A673 (cell line): ENCODE measurements around the gene ZNF672. TPM values are rescaled to one million over a fixed set of nuclear protein-coding genes. Genes with fewer than 3 reads are reported as not detected.
A peak's percentile ranks its signal among the peaks of the same experiment; 100 is the strongest.

Experiments used
- BruUV-seq: library from RNA; stranded (reverse); fragments of 400-500 nt; replicated peaks from 2 replicates; lab custom pipeline; 2021; lab: Mats Ljungman, UMichigan
- CTCF ChIA-PET: fragments of 300-600 bp; sonication (Branson Sonifier 250); formaldehyde crosslinking; loops from one replicate; lab custom pipeline; 2022; ENCODE audit warnings: antibody characterized with exemption; lab: Charles Lee
- POLR2A ChIA-PET: fragments of 300-600 bp; sonication (Branson Sonifier 250); formaldehyde crosslinking; loops from one replicate; lab custom pipeline; 2022; ENCODE audit warnings: antibody characterized with exemption; ENCODE audit not compliant: low non-redundant PET; lab: Charles Lee
- DNase-seq: peaks from one replicate; pipeline ENCODE4 v3.0.0-alpha.2; 2015; ENCODE audit warnings: low spot score
- H3K27ac ChIP-seq: fragments of 200-600 bp; sonication (generic); 2 replicates; pipeline ENCODE4 v1.5.1; 2016; ENCODE audit warnings: mixed run types, low read depth, mild to moderate bottlenecking, mixed read lengths, antibody characterized with exemption, low read length; ENCODE audit not compliant: poor library complexity, severe bottlenecking
- H3K27me3 ChIP-seq: fragments of 200-600 bp; sonication (generic); replicated peaks from 2 replicates; pipeline ENCODE4 v1.6.1; 2017; ENCODE audit warnings: mixed run types, low read depth, mild to moderate bottlenecking, mixed read lengths, antibody characterized with exemption, low read length; ENCODE audit not compliant: insufficient read depth, poor library complexity
- H3K36me3 ChIP-seq: fragments of 200-600 bp; sonication (generic); 2 replicates; pipeline ENCODE4 v1.6.1; 2016; ENCODE audit warnings: mixed run types, mild to moderate bottlenecking, mixed read lengths, antibody characterized with exemption, low read length; ENCODE audit not compliant: insufficient read depth, poor library complexity, severe bottlenecking
- H3K4me1 ChIP-seq: fragments of 200-600 bp; sonication (generic); 2 replicates; pipeline ENCODE4 v1.6.1; 2017; ENCODE audit warnings: mixed run types, mild to moderate bottlenecking, mixed read lengths, antibody characterized with exemption, low read length; ENCODE audit not compliant: insufficient read depth, poor library complexity, severe bottlenecking
- H3K4me3 ChIP-seq: fragments of 200-600 bp; sonication (generic); 2 replicates; pipeline ENCODE4 v1.5.1; 2016; ENCODE audit warnings: low read depth, mixed run types, mild to moderate bottlenecking, mixed read lengths, low read length; ENCODE audit not compliant: poor library complexity, severe bottlenecking
- H3K9me3 ChIP-seq: fragments of 200-600 bp; sonication (generic); 2 replicates; pipeline ENCODE4 v1.6.1; 2016; ENCODE audit warnings: mixed run types, low read depth, mild to moderate bottlenecking, mixed read lengths, antibody characterized with exemption, low read length; ENCODE audit not compliant: poor library complexity, severe bottlenecking
- EZH2 ChIP-seq: fragments of 200-600 bp; sonication (generic); IDR thresholded peaks from 2 replicates; pipeline ENCODE4 v1.6.1; 2017; ENCODE audit warnings: borderline replicate concordance, low read depth, mild to moderate bottlenecking, mixed read lengths, antibody characterized with exemption, low read length; ENCODE audit not compliant: poor library complexity, severe bottlenecking
- intact Hi-C: fragments of 100-400 bp; cut with micrococcal nuclease; formaldehyde crosslinking; loops from one replicate; pipeline ENCODE4 v1.10.0; 2022; ENCODE audit not compliant: unreplicated experiment
- total RNA-seq: library from RNA; stranded (reverse); gene quantifications from 2 replicates; pipeline ENCODE4 v1.2.3, GENCODE V29; 2021
- TF ChIP-seq, protein P1 (sequence below): fragments of 300-800, 200-600 bp; sonication (generic); conservative IDR thresholded peaks from 2 replicates; pipeline ENCODE4 v1.5.1; 2017; ENCODE audit warnings: low read depth, mild to moderate bottlenecking, antibody characterized with exemption, low read length, moderate library complexity, mixed read lengths

Gene ZNF672
- total RNA-seq, 1 experiment from 2014 or later = 21.6 TPM

DNA sequence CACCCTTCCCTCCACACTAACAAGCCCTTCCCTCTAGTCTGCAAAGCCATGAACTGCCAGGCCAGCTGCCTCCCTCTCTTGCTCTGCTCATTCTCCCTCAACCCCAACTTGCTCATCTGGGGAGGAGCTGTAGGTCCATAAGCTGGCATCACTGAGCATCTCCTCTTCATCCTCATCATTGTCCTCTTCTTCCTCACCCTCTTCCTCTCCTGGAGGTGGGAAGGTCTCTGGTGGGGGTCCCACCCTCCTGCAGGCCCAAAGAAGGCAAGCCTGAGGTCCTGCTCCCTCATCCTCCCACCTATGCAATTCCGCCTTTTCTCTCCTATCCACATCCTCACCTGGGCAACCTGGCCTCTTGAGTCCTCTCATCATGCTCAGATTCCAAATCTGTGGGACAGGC, 18.2 kb downstream of the ZNF672 start:
- ChIA-PET CTCF (no interaction called here), POLR2A (no interaction called here)
- Histone ChIP-seq H3K27me3 (no peaks in the 10 kb centered on the region), H3K4me3 (no peak overlapping the region), H3K9me3 (no peaks in the 10 kb centered on the region), H3K36me3 (peaks cover 38% of the 10 kb centered on the region), H3K27ac (no peak overlapping the region), H3K4me1 (peaks cover 22% of the 10 kb centered on the region)
- TF ChIP-seq, protein P1, sequence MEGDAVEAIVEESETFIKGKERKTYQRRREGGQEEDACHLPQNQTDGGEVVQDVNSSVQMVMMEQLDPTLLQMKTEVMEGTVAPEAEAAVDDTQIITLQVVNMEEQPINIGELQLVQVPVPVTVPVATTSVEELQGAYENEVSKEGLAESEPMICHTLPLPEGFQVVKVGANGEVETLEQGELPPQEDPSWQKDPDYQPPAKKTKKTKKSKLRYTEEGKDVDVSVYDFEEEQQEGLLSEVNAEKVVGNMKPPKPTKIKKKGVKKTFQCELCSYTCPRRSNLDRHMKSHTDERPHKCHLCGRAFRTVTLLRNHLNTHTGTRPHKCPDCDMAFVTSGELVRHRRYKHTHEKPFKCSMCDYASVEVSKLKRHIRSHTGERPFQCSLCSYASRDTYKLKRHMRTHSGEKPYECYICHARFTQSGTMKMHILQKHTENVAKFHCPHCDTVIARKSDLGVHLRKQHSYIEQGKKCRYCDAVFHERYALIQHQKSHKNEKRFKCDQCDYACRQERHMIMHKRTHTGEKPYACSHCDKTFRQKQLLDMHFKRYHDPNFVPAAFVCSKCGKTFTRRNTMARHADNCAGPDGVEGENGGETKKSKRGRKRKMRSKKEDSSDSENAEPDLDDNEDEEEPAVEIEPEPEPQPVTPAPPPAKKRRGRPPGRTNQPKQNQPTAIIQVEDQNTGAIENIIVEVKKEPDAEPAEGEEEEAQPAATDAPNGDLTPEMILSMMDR = no peak
- TF ChIP-seq EZH2 = no peak
- intact Hi-C loops = no loop called here
- BruUV-seq = no TSS peak
- no peak for DNase-seq

DNA sequence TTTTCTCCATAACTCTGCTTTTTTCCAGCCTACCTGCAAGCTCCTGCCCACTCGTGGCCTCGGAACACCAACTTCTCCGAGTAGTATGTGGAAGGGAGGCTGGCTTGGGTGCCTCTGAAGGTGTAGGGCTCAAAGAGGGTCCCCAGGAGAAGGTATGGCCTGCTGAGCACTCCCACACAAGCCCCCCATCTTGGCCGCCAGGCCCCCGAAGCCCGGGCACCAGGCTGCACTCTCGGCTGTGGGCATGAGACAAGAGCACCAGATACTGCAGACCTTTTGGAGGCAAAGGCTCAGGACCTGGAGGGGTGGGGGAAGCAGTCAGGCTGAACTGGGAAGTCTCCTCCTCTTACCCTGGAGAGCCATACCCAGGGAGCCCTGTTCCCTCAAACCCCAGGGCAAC, 19.2 kb downstream of the ZNF672 start:
- ChIA-PET POLR2A (no interaction called here), CTCF (no interaction called here)
- DNase-seq = no peak
- Histone ChIP-seq H3K9me3 (no peaks in the 10 kb centered on the region), H3K27ac (no peak overlapping the region), H3K36me3 (peaks cover 31% of the 10 kb centered on the region), H3K27me3 (no peaks in the 10 kb centered on the region), H3K4me3 (peak overlapping the region; percentile 58), H3K4me1 (peaks cover 22% of the 10 kb centered on the region)
- TSS peak; percentile 35 for BruUV-seq
- intact Hi-C loops = no loop called here
- TF ChIP-seq, protein P1 = no peak
- no peak for TF ChIP-seq EZH2

DNA sequence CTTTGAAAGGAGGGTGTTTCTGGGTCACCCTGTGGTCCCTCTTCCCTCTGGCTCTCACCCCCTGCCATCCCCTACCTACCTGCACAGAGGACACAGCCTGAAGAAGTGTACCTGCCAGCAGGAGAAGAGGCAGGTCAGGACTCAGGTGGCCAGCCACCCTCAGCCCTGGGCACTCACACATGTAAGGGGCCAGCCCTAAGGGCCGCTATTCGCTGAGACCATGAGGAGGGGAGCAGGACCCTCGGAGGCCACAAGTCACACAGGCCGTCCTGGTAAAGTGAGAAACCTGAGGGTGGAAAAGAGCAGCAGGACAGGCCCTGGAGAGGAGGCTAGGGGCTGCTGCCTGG, 19.7 kb downstream of the ZNF672 start:
- ChIA-PET POLR2A (no interaction called here), CTCF (no interaction called here)
- Histone ChIP-seq H3K27me3 (peaks cover 3% of the 10 kb centered on the region), H3K9me3 (no peaks in the 10 kb centered on the region), H3K36me3 (peaks cover 28% of the 10 kb centered on the region), H3K27ac (peak overlapping the region; percentile 76), H3K4me3 (peak overlapping the region; percentile 58), H3K4me1 (peaks cover 22% of the 10 kb centered on the region)
- no peak for DNase-seq
- no TSS peak for BruUV-seq
- TF ChIP-seq EZH2 = no peak
- TF ChIP-seq, protein P1 = no peak
- intact Hi-C loops = loop anchor here (2.0 kb wide), 1 partner anchor 19 kb away; the partner anchor contains the start of gene ZNF672
